GM21786 (cell line): ENCODE results near the gene PIM2.
"Not testable (repeated sequence)": the region's sequence is repeated elsewhere in the genome, so short reads cannot be mapped to it uniquely, and the experiment has no call there.

Source experiments
- ATAC-seq: cut with Tn5 transposase; IDR thresholded peaks from one replicate; pipeline ENCODE4 v1.9.1; 2021; ENCODE audit not compliant: unreplicated experiment

PIM2 gene

GRCh38 chrX:48908600-48908999, 10.2 kb downstream of the PIM2 start:
- no peak for ATAC-seq

GRCh38 chrX:48905090-48905790, 13.6 kb downstream of the PIM2 start:
- ATAC-seq: no peak

- no peak for ATAC-seq
Observed at GRCh38 chrX:48904626-48905025, 14.2 kb downstream of the PIM2 start.

GRCh38 chrX:48904180-48904579, 14.6 kb downstream of the PIM2 start:
- no peak for ATAC-seq

- no peak for ATAC-seq
Observed at GRCh38 chrX:48903290-48903689, 15.5 kb downstream of the PIM2 start.

- ATAC-seq: no peak
Observed at GRCh38 chrX:48902776-48903175, 16.0 kb downstream of the PIM2 start.

DNA sequence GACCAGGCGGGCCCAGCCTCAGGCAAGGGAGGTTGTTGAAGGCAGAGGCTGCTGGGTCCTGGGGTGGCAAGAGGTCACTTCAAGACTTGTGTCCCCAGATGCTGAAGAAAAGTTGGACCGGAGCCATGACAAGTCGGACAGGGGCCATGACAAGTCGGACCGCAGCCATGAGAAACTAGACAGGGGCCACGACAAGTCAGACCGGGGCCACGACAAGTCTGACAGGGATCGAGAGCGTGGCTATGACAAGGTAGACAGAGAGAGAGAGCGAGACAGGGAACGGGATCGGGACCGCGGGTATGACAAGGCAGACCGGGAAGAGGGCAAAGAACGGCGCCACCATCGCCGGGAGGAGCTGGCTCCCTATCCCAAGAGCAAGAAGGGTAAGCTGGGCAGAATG, 16.7 kb downstream of the PIM2 start:
- ATAC-seq: no peak

GRCh38 chrX:48901069-48901468, 17.8 kb downstream of the PIM2 start:
- no peak for ATAC-seq

DNA sequence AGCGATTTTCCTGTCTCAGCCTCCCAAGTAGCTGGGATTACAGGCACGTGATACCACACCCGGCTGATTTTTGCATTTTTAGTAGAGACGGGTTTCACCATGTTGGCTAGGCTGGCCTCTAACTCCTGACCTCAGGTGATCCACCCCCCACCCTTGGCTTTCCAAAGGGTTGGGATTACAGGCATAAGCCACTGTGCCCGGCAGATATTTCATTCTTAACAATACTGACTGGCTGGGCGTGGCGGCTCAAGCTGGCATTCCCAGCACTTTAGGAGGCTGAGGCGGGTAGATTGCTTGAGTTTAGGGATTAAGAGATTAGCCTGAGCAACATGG, 19.8 kb downstream of the PIM2 start:
- no peak for ATAC-seq

DNA sequence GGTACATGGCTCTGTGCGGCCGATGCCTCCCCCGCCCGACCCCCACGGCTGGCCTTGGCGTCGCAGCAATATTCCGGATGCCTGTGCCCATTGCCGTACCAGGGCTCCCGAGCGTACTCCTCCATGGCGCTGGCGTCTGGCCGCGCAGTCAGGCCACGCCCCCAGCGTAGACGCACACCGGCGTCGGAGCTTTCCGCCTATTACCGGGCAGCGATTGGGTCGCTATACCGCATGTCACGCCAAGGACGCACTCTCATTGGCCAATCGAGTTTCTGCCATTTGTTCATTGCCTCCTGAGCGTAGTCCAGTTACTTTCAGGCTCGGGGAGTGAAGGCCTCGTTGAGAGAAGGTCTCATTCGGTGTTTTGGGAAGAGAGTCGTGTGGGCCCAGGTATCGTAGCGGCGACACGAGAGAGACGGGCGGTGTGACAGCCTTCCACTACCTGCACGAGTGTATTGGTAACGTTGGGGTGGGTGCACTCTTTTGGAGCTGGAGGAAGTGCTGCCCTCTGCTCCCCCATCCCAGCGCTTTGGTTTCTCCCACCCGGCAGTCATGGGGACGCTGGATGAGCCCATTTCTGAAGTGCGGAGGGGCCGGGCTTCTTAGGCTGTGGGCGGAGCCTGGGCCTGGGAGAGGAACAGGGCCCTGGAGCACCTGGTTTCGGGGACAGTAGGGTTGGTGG, 21.1 kb downstream of the PIM2 start, which contains the start of the genes PQBP1 and TIMM17B:
PQBP1 (plus strand) TSS at position 306 of the 682 bp plus-strand sequence. CDS start 580 bp downstream, outside the sequence.
TIMM17B (minus strand) TSS at position 144 of the 682 bp plus-strand sequence; CDS start at position 125, 19 bp downstream.
- ATAC-seq: peak; percentile 86

- peak; percentile 11 for ATAC-seq
Observed at GRCh38 chrX:48897157-48897624, 21.6 kb downstream of the PIM2 start.

DNA sequence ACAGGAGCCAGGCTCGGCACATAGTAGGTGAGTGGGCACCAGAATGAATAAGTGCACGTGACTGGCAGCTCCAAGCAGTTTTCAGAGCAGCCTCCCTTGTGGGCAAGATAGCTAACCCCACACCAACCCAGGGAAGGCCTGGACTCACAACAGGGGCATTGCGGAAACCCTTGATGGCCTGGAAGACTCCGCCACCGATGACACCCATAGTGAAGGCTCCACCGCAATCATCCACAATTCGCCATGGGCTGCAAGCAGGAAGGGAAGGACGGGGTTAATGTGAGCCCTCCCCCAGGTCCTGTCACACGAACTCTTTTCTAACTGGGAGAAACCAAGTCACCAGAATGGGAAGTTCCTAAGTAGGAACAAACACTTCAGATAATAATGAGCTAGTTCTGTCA, 22.2 kb downstream of the PIM2 start:
- ATAC-seq: no peak

- no peak for ATAC-seq
Observed at GRCh38 chrX:48894891-48895290, 23.9 kb downstream of the PIM2 start.

- no peak for ATAC-seq
Observed at GRCh38 chrX:48893556-48894348, 25.1 kb downstream of the PIM2 start.

GRCh38 chrX:48892896-48893295, 25.9 kb downstream of the PIM2 start:
- ATAC-seq: no peak

- peak; percentile 75 for ATAC-seq
Observed at GRCh38 chrX:48891402-48892288, 27.2 kb downstream of the PIM2 start.

DNA sequence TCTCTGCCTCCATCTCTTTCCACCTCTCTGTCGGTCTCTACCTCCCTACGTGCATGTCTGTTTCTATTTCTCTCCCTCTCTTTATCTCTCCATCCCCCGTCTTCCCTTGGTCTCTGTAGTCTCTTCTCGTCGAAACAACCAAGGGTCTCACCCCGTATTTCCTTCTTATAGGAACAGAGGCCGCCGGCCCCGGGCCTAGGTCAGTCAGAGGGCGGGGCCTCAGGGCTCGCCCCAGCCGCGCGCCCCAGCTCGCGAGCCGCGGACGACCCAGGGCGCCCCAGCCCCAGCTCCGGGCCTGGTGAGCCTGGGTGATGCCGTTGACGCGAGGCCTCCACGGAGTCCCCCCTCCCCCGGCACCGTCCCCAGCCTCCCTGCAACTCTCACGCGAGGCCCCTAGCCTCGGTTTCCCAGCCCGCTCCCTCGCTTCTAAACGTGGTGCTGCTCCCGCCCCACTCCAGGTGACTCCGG, 27.9 kb downstream of the PIM2 start:
- peak; percentile 37 for ATAC-seq

GRCh38 chrX:48890296-48890925, 28.4 kb downstream of the PIM2 start:
- ATAC-seq: no peak

DNA sequence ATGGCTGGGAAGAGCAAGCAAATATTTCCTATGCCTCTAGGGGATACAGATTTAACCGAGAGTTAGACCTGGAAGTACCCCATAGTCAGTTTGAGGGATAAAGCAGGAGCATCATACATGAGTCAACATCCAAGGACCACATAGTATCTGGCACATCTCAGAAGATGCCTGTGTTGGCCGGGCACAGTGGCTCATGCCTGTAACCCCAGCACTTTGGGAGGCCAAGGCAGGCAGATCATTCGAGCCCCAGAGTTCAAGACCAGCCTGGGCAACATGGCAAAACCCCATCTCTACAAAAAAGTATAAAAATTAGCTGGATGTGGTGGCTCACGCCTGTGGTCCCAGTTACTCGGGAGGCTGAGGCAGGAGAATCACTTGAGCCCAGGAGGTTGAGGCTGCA, 32.2 kb downstream of the PIM2 start:
- not testable (repeated sequence) for ATAC-seq

GRCh38 chrX:48883729-48884128, 35.1 kb downstream of the PIM2 start:
- no peak for ATAC-seq
